HEK293 (cell line): Measurements from ENCODE around the gene AFF2.

Experiments
- CTCF ChIP-seq: fragments of 450-650 bp; formaldehyde crosslinking; IDR thresholded peaks from 2 replicates; pipeline ENCODE4 v1.5.1; 2016; ENCODE audit warnings: missing biosample characterization, missing genetic modification characterization
- KLF16 ChIP-seq: fragments of 450-650 bp; formaldehyde crosslinking; IDR thresholded peaks from 2 replicates; pipeline ENCODE4 v1.5.1; 2017; ENCODE audit warnings: missing biosample characterization, missing genetic modification characterization
- MEIS1 ChIP-seq: sonication (generic); formaldehyde crosslinking; IDR thresholded peaks from 2 replicates; pipeline ENCODE4 v1.8.1; 2022; ENCODE audit warnings: missing genetic modification reagents, mild to moderate bottlenecking, borderline replicate concordance
- PATZ1 ChIP-seq: fragments of 450-650 bp; formaldehyde crosslinking; IDR thresholded peaks from 2 replicates; pipeline ENCODE4 v1.5.1; 2016; ENCODE audit warnings: missing biosample characterization, missing genetic modification characterization
- REST ChIP-seq: fragments of 450-650 bp; formaldehyde crosslinking; IDR thresholded peaks from 2 replicates; pipeline ENCODE4 v1.5.1; 2016; ENCODE audit warnings: missing biosample characterization, missing genetic modification characterization
- ZNF274 ChIP-seq, 2 experiments: fragments of 200-500 bp in 1 of 2; fragments of 450-650 bp in 1 of 2; sonication (Bioruptor generic) in 1 of 2; formaldehyde crosslinking in 1 of 2; IDR thresholded peaks; 2 replicates each; pipeline versions ENCODE4 v1.5.1 to v1.6.1; 2014 to 2016; ENCODE audit warnings: borderline replicate concordance in 1 of 2, inconsistent platforms in 1 of 2, low read length in 1 of 2, missing biosample characterization in 1 of 2, missing genetic modification characterization in 1 of 2
- ZNF530 ChIP-seq: fragments of 450-650 bp; formaldehyde crosslinking; IDR thresholded peaks from 2 replicates; pipeline ENCODE4 v1.5.1; 2016; ENCODE audit warnings: low read depth, missing biosample characterization, missing genetic modification characterization

GRCh38 chrX:148562846-148563245 is 62.4 kb downstream of the AFF2 start:
- TF ChIP-seq PATZ1 (tag by site-specific recombination), result no peak
- TF ChIP-seq CTCF (tag by site-specific recombination), result no peak
- TF ChIP-seq KLF16, result no peak
- TF ChIP-seq REST, result no peak
- no peak for TF ChIP-seq ZNF274 (IDR thresholded peaks at IDR 0.05; ENCODE audit: low read length)
- TF ChIP-seq ZNF274 (tag by site-specific recombination; IDR thresholded peaks at IDR 0.05; ENCODE audit: borderline replicate concordance), result no peak
- no peak for TF ChIP-seq MEIS1 (CRISPR knock-in tag)
- no peak for TF ChIP-seq ZNF530 (tag by site-specific recombination)
